Esophagus squamous epithelium (tissue), 4 donors: ENCODE results near the gene SPON1.

ENCODE experiments used
- POLR2A ChIP-seq, 4 donors: fragments of 450-650 bp; IDR thresholded peaks; one replicate each; pipeline ENCODE4 v1.6.1; 2017; ENCODE audit warnings: antibody characterized with exemption in 4 of 4, mild to moderate bottlenecking in 4 of 4, moderate library complexity in 3 of 4
- TF ChIP-seq, protein P1 (sequence below), 6 experiments: fragments of 450-650 bp in 4 of 6; fragments of 200-600 bp in 2 of 6; sonication (generic) in 2 of 6; IDR thresholded peaks; one replicate each; pipeline ENCODE4 v1.5.1; 2016 to 2019; ENCODE audit warnings: antibody characterized with exemption in 6 of 6, mild to moderate bottlenecking in 4 of 6, moderate library complexity in 4 of 6

DNA sequence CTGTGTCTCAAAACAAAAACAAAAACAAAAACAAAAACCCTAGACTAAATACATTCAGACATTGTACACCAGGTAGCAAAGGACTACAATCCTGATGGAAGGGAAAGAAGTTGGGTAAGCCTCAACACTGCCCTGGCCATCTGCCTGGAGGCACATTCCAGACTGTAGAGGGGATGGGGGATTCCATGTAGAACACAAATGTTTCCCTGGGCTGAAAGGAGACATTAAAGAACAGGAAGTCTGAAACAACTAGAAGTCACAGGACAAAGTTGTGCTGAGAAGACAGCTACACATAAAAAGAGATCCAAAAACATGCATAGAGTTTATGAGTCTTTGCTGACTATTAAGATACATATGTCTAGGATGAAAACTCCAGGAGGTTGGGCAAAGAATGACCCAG, 312.6 kb downstream of the SPON1 start:
- TF ChIP-seq POLR2A (IDR thresholded peaks at IDR 0.05): no peak
- TF ChIP-seq, protein P1, sequence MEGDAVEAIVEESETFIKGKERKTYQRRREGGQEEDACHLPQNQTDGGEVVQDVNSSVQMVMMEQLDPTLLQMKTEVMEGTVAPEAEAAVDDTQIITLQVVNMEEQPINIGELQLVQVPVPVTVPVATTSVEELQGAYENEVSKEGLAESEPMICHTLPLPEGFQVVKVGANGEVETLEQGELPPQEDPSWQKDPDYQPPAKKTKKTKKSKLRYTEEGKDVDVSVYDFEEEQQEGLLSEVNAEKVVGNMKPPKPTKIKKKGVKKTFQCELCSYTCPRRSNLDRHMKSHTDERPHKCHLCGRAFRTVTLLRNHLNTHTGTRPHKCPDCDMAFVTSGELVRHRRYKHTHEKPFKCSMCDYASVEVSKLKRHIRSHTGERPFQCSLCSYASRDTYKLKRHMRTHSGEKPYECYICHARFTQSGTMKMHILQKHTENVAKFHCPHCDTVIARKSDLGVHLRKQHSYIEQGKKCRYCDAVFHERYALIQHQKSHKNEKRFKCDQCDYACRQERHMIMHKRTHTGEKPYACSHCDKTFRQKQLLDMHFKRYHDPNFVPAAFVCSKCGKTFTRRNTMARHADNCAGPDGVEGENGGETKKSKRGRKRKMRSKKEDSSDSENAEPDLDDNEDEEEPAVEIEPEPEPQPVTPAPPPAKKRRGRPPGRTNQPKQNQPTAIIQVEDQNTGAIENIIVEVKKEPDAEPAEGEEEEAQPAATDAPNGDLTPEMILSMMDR (IDR thresholded peaks at IDR 0.05): no peak
